Ectodermal cell (in vitro differentiated cells): ENCODE results near the gene RFX2.

Experiments
- H3K27ac ChIP-seq: 2 replicates; pipeline ENCODE4 v1.7.0; 2013; ENCODE audit warnings: mild to moderate bottlenecking, low read depth, low read length; ENCODE audit not compliant: insufficient read depth, poor library complexity, severe bottlenecking
- H3K27me3 ChIP-seq: 2 replicates; pipeline ENCODE4 v1.7.0; 2013; ENCODE audit warnings: mild to moderate bottlenecking, low read length; ENCODE audit not compliant: insufficient read depth, control insufficient read depth, poor library complexity, severe bottlenecking
- H3K36me3 ChIP-seq: one replicate; pipeline ENCODE4 v1.7.0; 2013; ENCODE audit warnings: low read length; ENCODE audit not compliant: control insufficient read depth, insufficient read depth
- H3K4me1 ChIP-seq: one replicate; pipeline ENCODE4 v1.7.0; 2013; ENCODE audit warnings: low read length; ENCODE audit not compliant: control insufficient read depth, insufficient read depth
- H3K4me3 ChIP-seq: 2 replicates; pipeline ENCODE4 v1.7.0; 2013; ENCODE audit warnings: low read depth, low read length, control low read depth; ENCODE audit not compliant: insufficient read depth
- H3K9me3 ChIP-seq: 2 replicates; pipeline ENCODE4 v1.7.0; 2013; ENCODE audit warnings: mild to moderate bottlenecking, low read length, moderate library complexity; ENCODE audit not compliant: control insufficient read depth
- WGBS, 2 experiments: methylation state at CpG; one replicate each; pipeline ENCODE4 v1.1.7; 2013; ENCODE audit warnings: missing lambda C conversion rate in 2 of 2; 5-methylcytosine and 5-hydroxymethylcytosine counted together

Gene RFX2

DNA sequence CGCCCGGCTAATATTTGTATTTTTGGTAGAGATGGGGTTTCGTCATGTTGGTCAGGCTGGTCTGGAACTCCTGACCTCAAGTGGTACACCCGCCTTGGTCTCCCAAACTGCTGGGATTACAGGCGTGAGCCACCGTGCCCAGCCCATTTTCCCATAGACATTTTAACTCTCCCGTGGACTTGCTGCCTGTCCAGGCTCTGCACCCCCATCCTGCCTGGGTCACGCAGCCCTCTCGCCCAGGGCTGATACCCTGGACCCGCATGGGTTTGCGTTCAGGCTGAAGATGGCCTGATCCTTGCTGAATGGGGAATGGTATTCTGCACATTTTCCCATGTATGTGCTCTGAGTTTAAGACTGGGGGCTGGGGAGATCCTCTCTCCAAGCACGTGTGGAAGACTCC is 86.4 kb downstream of the RFX2 start:
- H3K27me3 ChIP-seq, result peaks cover 3% of the 10 kb centered on the region
- H3K4me3 ChIP-seq, result no peak overlapping the region
- H3K36me3 ChIP-seq, result no peaks in the 10 kb centered on the region
- H3K4me1 ChIP-seq, result no peaks in the 10 kb centered on the region
- WGBS, 2 experiments, result 88 to 92% methylated on average over 12 of the region's 12 CpGs
- no peaks in the 10 kb centered on the region for H3K9me3 ChIP-seq
- H3K27ac ChIP-seq, result no peak overlapping the region

DNA sequence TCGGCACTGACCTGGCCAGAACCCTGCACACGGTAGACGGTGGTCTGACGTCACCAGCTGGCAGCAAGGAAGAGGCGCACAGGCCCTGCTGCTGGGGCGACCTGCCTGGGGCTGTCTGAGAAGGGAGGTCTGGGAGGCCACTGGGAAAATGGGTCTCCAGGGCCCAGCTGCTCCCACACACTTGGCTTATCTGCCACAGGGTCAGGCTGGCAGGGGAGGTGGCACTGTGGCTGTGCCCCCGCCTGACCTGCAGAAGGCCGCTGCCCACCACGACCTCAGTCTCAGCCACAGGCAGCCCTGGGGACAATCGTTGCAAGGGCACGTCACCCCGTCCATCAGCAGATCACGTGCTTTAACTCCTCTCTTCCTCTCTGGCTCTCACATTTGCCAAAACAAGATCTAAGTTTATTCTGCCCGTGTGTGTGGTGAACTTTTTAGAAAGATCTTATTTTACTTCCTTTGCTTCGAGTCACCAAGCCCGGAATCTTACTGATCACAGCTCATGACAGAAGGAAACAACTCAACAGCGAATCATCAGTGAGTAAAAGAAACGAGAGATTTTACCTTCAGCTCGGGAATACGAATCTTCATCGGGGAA is 87.1 kb downstream of the RFX2 start:
- H3K4me1 ChIP-seq, result no peaks in the 10 kb centered on the region
- WGBS, 2 experiments, result 89% methylated on average over 21 of the region's 21 CpGs
- H3K4me3 ChIP-seq, result no peak overlapping the region
- H3K27ac ChIP-seq, result no peak overlapping the region
- H3K36me3 ChIP-seq, result no peaks in the 10 kb centered on the region
- no peaks in the 10 kb centered on the region for H3K9me3 ChIP-seq
- H3K27me3 ChIP-seq, result peaks cover 3% of the 10 kb centered on the region

DNA sequence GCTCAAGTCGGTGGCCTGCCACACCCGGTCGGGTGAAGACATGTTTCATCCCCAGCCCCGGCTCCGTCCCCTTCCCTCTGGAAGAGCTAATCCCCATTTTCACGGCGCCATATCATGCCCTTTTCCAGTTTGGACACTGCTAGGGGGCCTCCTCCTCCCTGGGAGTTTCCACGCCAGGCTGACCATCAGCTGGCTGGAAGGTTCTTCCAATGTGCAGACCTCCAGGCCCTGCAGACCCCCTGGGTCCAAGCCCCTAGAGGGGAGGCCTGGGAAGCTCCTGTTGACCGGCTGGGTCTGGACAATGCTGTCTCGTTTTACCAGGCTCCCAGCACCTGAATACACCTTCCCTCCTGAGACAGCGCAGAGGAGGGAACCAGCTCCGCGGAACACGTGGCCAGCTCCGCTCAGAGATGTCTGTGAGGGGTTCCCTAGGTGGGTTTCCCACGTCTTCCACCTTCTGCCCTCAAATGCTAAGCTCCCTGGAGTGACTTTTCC is 87.7 kb downstream of the RFX2 start:
- Histone ChIP-seq H3K4me3 (no peak overlapping the region), H3K36me3 (no peaks in the 10 kb centered on the region), H3K27ac (no peak overlapping the region), H3K27me3 (peaks cover 3% of the 10 kb centered on the region), H3K4me1 (no peaks in the 10 kb centered on the region), H3K9me3 (no peaks in the 10 kb centered on the region)
- 58 to 62% methylated on average over 16 of the region's 16 CpGs for WGBS, 2 experiments

DNA sequence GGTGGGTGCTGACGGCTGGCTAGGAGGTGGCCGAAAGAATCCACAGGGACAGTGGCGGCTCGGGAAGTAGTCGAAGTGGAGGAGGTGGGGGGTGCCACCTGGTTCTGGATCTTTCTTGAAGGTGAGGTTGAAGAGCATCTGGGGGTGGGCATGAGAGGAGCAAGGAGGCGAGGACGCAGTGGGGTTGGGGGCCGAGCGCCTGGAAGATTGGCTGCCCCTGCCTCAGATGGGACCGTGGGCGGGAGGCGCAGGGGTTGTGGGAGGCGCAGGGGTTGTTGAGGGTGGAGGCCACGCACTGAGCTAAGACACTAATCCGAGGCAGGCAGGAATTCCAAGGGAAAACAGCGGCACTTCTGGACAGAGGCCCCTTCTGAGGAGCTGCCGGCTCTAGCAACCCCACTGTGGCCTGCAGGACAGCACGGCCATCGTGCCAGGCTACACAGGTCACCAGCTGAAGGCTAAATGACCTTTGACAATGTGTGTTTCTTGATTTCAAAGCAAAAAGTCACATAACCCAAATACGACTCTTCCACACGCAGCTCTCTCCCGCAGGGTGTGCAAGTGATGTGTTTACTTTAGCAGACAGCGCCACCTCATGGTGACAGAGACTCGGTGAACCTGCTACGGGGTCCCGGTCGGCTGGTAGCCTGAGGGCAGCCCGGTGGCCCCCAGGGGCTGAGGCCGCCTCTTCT is 88.3 kb downstream of the RFX2 start:
- no peaks in the 10 kb centered on the region for H3K36me3 ChIP-seq
- H3K27ac ChIP-seq, result no peak overlapping the region
- no peaks in the 10 kb centered on the region for H3K4me1 ChIP-seq
- H3K4me3 ChIP-seq, result no peak overlapping the region
- H3K9me3 ChIP-seq, result no peaks in the 10 kb centered on the region
- peaks cover 3% of the 10 kb centered on the region for H3K27me3 ChIP-seq
- 48% methylated on average over 29 of the region's 29 CpGs for WGBS, 2 experiments

DNA sequence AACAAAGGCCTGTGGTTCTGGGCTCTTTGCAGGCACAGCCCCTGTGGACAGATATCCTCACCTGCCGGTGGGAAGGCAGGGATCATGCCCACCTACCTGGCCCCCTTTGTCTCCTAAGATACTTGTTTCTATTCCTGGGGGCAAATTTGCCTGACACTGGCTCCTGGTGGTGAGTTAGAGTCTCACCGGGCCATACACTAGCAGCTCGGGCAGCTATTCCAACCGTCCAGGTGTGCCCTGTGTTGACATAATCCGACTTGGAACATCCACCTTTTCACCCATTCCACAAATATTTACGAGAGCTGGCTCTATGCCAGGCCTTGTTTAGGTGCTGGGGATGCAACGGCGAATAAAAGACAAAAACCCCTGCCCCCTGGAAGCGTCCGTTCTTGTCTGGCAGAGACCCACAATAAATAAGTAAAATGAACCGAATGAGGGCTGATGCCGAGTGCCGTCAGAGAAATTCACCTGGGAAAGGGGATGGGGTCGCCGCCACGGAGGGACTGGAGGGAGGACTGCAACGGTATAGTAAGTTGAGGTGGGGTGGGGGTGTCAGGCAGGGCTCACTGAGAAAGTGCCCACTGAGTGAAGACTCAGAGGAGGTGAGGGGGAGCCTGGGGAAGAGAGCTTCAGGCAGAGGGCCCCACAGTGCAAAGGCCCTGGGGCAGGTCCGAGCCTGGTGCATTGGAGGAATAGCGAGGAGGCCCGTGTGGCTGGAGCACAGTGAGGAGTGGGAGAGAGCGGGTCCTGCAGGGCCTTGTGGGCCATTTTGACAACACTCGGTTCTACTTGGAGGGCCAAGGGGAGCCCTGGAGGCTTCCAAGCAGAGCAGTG is 89.1 kb downstream of the RFX2 start:
- 92 to 93% methylated on average over 22 of the region's 22 CpGs for WGBS, 2 experiments
- Histone ChIP-seq H3K9me3 (no peaks in the 10 kb centered on the region), H3K27me3 (peaks cover 3% of the 10 kb centered on the region)

DNA sequence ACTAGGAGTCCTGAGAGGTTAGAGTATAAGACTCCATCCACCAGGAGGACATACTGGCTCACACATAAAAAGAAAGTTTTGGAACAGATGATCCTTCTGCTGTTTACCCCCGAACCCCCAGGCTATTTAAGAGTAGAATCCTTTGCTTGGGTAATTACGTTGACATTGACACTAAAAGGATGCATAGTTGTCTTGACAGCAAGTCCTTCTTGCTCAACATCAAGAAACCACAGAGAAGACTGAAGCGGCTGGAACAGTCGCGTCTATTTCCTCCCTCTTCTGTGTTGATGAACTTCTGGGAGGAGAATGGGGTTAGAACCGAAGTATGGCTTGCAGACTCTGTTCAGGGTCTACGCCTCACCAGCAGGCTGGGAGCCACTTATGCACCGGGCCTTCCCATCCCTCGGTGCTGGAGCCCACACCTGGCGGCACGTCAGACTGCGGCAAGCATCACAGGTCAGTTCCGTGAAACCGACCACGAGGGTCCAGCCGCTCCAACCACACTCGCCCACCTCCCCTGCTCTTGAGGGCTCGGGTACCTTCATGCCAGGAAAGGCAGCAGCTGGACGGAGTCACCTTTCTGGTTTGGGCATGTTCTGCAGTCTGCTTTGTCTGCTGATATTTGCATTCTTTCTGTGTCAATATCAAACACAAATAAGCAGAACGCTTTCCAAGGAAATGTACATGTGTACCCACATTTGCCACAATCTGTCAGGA is 90.0 kb downstream of the RFX2 start:
- no peaks in the 10 kb centered on the region for H3K9me3 ChIP-seq
- H3K4me3 ChIP-seq, result no peak overlapping the region
- H3K4me1 ChIP-seq, result no peaks in the 10 kb centered on the region
- H3K27ac ChIP-seq, result no peak overlapping the region
- peaks cover 3% of the 10 kb centered on the region for H3K27me3 ChIP-seq
- 92% methylated on average over 20 of the region's 20 CpGs for WGBS, 2 experiments
- H3K36me3 ChIP-seq, result no peaks in the 10 kb centered on the region

More for the DNA sequence above, 89.1 kb downstream of the RFX2 start:
- H3K4me3 ChIP-seq, result no peak overlapping the region
- no peak overlapping the region for H3K27ac ChIP-seq
- H3K36me3 ChIP-seq, result no peaks in the 10 kb centered on the region
- no peaks in the 10 kb centered on the region for H3K4me1 ChIP-seq

DNA sequence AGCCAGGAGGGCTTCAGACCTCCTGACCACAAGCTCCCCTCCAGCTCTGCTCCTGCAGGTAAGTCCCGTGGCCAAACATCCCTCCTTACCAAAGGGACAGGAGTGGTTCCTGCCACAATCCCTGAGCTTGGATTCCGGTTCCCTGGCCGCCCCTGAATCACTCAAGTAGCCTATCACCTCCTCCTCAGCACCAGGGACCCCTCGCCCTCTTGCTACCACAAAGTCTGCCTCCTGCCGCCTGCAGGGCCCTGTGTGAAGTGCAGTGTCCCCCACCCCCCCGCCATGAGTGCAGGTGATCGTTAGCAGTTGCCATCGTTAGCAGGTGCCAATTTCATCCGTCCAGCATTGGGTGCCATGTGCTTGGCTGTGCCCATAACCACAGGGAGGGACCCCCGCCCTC is 91.5 kb downstream of the RFX2 start:
- H3K4me1 ChIP-seq, result no peaks in the 10 kb centered on the region
- peaks cover 3% of the 10 kb centered on the region for H3K27me3 ChIP-seq
- no peak overlapping the region for H3K27ac ChIP-seq
- H3K9me3 ChIP-seq, result no peaks in the 10 kb centered on the region
- no peaks in the 10 kb centered on the region for H3K36me3 ChIP-seq
- 56% methylated on average over 10 of the region's 10 CpGs for WGBS, 2 experiments
- H3K4me3 ChIP-seq, result no peak overlapping the region

DNA sequence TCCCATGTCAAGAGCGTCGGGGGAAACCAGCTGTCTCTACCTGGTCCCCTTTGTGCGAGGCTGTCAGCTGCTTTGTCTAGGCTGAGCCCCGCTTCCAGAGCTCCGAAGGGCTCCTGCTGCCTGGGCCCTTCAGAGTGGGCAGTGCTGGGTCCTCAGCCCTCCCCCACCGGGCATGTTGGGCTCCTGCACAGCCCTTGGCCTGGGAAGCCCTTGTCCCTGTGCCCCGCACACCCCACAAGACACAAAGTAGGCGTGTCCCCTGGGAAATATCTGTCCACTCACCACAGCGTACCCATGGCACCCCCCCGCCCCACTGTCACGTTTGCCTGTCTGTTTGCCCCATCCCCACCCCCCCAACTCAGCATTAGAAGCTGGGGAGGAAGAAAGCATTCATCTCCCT is 92.7 kb downstream of the RFX2 start:
- no peaks in the 10 kb centered on the region for H3K4me1 ChIP-seq
- H3K27ac ChIP-seq, result no peak overlapping the region
- peaks cover 3% of the 10 kb centered on the region for H3K27me3 ChIP-seq
- 88 to 91% methylated on average over 9 to 10 of the region's 11 CpGs for WGBS, 2 experiments
- no peaks in the 10 kb centered on the region for H3K36me3 ChIP-seq
- no peak overlapping the region for H3K4me3 ChIP-seq
- H3K9me3 ChIP-seq, result no peaks in the 10 kb centered on the region

DNA sequence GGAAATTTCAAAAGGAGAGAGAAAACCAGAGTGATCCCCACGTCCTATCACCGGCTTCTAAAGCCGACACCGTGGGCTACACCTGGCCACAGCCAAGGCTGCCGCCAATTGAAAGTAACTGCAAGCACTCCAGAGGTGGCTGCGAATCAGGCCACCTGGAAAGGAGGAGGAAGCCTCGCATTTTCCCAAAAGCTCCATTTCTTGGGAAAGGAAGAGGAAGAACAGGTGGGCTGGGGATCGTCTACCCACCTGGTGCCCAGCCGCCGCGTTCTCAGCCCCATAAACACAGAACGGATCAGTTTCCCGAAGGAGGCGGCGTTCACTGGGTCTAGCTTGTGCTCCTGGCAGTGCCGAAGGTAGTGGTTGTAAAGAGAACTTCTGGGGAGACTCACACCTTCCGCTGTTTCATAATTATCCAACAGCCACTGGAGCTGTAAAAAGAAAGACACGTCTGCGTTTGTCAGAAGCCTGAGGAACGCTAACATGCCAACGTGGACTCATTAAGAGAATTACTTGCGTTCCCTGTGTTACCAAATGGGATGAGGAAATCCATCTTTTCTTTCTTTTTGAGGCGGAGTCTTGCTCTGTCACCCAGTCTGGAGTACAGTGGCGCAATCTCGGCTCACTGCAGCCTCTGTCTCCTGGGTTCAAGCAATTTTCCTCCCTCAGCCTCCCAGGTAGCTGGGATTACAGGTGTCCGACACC is 94.3 kb downstream of the RFX2 start:
- H3K4me1 ChIP-seq, result no peaks in the 10 kb centered on the region

More for the DNA sequence above, 94.3 kb downstream of the RFX2 start:
- no peaks in the 10 kb centered on the region for H3K27me3 ChIP-seq
- H3K4me3 ChIP-seq, result no peak overlapping the region
- H3K9me3 ChIP-seq, result no peaks in the 10 kb centered on the region
- H3K27ac ChIP-seq, result no peak overlapping the region
- 93 to 95% methylated on average over 26 of the region's 26 CpGs for WGBS, 2 experiments
- no peaks in the 10 kb centered on the region for H3K36me3 ChIP-seq
